HepG2 (cell line): ENCODE results near the gene HDGF. TPM values are rescaled to one million over a fixed set of nuclear protein-coding genes. Genes with fewer than 3 reads are reported as not detected.

Experiments
- EED ChIP-seq: sonication (generic); formaldehyde crosslinking; IDR thresholded peaks from 2 replicates; pipeline ENCODE4 v1.5.0; 2020; ENCODE audit warnings: mild to moderate bottlenecking, missing genetic modification reagents
- MYNN ChIP-seq: sonication (generic); formaldehyde crosslinking; IDR thresholded peaks from 2 replicates; pipeline ENCODE4 v1.4.0; 2020; ENCODE audit warnings: mild to moderate bottlenecking, low read depth, missing genetic modification reagents
- PTBP1 ChIP-seq: fragments of 200-400 bp; formaldehyde crosslinking; IDR thresholded peaks from 2 replicates; pipeline ENCODE4 v1.6.1; 2018; ENCODE audit warnings: low read length, low read depth; ENCODE audit not compliant: poor library complexity, severe bottlenecking
- TBX2 ChIP-seq: sonication (generic); formaldehyde crosslinking; IDR thresholded peaks from 2 replicates; pipeline ENCODE4 v1.5.0; 2020; ENCODE audit warnings: missing genetic modification reagents, mild to moderate bottlenecking, borderline replicate concordance
- TEAD2 ChIP-seq: sonication (generic); formaldehyde crosslinking; IDR thresholded peaks from 2 replicates; pipeline ENCODE4 v1.9.0; 2021; ENCODE audit warnings: missing genetic modification reagents
- WIZ ChIP-seq: sonication (generic); formaldehyde crosslinking; IDR thresholded peaks from 2 replicates; pipeline ENCODE4 v1.5.1; 2020; ENCODE audit warnings: mild to moderate bottlenecking, missing genetic modification reagents
- XBP1 ChIP-seq: sonication (generic); formaldehyde crosslinking; IDR thresholded peaks from 2 replicates; pipeline ENCODE4 v1.5.0; 2020; ENCODE audit warnings: missing genetic modification reagents
- ZFP1 ChIP-seq: IDR thresholded peaks from 2 replicates; pipeline ENCODE4 v1.6.1; 2016
- ZNF264 ChIP-seq: sonication (generic); formaldehyde crosslinking; IDR thresholded peaks from 2 replicates; pipeline ENCODE4 v1.4.0; 2020; ENCODE audit warnings: missing genetic modification reagents
- ZNF607 ChIP-seq: sonication (generic); formaldehyde crosslinking; IDR thresholded peaks from 2 replicates; pipeline ENCODE4 v1.5.1; 2020; ENCODE audit warnings: missing genetic modification reagents, mild to moderate bottlenecking, borderline replicate concordance
- polyA plus RNA-seq, 8 experiments: library from polyadenylated mRNA; depleted of rRNA in 3 of 8; stranded (reverse) in 7 of 8; unstranded in 1 of 8; fragments of >200 nt; fragmentation: Illumina TruSeq in 4 of 8; extraction: Trizol in 4 of 8; gene quantifications; 2 replicates each; pipeline versions ENCODE4 v1.2.1 to v1.2.3, GENCODE V29; 2011 to 2016; ENCODE audit warnings: low read depth in 4 of 8, missing spikeins in 1 of 8, mixed read lengths in 1 of 8; ENCODE audit not compliant: insufficient read depth in 1 of 8
- total RNA-seq, 5 experiments: library from RNA; depleted of rRNA; stranded (reverse); fragments of >200 nt; fragmentation: Illumina TruSeq; extraction: Trizol; gene quantifications; 2 replicates each; pipeline ENCODE4 v1.2.3, GENCODE V29; 2016; ENCODE audit warnings: low read depth in 1 of 5
- TF ChIP-seq, protein P1 (sequence below): sonication (generic); formaldehyde crosslinking; IDR thresholded peaks from 2 replicates; pipeline ENCODE4 v1.8.0; 2023; ENCODE audit warnings: mild to moderate bottlenecking, missing genetic modification reagents
- TF ChIP-seq, protein P2 (sequence below): sonication (generic); formaldehyde crosslinking; IDR thresholded peaks from 2 replicates; pipeline ENCODE4 v1.5.0; 2020; ENCODE audit warnings: mild to moderate bottlenecking, missing genetic modification reagents, borderline replicate concordance
- TF ChIP-seq, protein P3 (sequence below): sonication (generic); formaldehyde crosslinking; IDR thresholded peaks from 2 replicates; pipeline ENCODE4 v1.4.0; 2020; ENCODE audit warnings: missing genetic modification reagents, borderline replicate concordance
- TF ChIP-seq, protein P4 (sequence below): sonication (generic); formaldehyde crosslinking; IDR thresholded peaks from 2 replicates; pipeline ENCODE4 v1.4.0; 2020; ENCODE audit warnings: missing genetic modification reagents, mild to moderate bottlenecking, borderline replicate concordance

Gene HDGF
- total and polyA plus RNA-seq, 2 of the 13 experiments (the other 11 are each of a cell fraction or from before 2014, with no cell fraction given), result 156 to 196 TPM

DNA sequence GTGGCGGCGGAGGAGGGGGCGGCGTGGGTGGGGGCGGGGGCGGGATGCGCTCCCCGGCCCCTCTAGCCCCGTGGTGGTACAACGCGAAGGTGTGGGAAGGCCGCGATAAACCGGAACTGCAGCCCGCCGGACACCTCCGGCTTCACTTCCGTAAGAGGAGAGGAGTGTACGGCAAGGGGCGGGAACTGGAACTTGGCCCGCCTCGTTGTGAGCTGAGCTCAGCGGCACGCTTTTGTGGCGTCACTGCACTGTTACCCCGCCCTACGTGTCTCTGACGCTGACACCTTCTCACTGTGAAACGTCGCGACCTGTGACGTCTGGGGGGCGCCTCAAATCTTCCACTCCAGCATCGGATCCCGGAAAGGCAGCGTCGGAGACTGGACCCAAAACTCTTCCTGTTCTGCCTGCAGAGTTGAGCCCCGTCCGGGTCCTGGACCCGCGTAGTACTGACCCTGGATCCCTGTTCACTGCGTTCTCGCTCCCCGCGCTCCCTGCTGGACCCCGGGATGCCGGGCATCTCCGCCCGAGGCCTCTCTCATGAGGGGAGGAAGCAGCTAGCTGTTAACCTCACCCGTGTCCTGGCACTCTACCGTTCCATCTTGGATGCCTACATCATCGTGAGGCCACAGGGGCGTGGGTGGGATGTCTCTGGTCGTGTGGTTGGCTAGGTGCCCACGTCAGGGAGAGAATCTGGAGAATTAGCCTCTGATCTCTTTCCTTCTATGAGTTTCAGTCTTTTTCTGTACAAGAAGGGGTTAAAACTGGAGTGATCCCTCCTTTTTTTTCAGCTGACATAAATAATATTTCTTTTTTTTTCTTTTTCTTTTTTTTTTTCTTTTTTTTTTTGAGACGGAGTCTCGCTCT, 22.6 kb downstream of the HDGF start, which contains the start of gene ISG20L2 (continued):
- TF ChIP-seq, protein P1, sequence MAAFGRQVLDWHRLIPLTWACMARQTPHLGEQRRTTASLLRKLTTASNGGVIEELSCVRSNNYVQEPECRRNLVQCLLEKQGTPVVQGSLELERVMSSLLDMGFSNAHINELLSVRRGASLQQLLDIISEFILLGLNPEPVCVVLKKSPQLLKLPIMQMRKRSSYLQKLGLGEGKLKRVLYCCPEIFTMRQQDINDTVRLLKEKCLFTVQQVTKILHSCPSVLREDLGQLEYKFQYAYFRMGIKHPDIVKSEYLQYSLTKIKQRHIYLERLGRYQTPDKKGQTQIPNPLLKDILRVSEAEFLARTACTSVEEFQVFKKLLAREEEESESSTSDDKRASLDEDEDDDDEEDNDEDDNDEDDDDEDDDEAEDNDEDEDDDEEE (CRISPR knock-in tag), result no peak
- TF ChIP-seq WIZ (no peak), TBX2 (CRISPR knock-in tag) (peak; percentile 78), XBP1 (CRISPR knock-in tag) (no peak), MYNN (CRISPR knock-in tag) (no peak), EED (no peak), TEAD2 (no peak), ZFP1 (CRISPR knock-in tag) (no peak), PTBP1 (no peak), ZNF607 (no peak), ZNF264 (CRISPR knock-in tag) (no peak)
- TF ChIP-seq, protein P2, sequence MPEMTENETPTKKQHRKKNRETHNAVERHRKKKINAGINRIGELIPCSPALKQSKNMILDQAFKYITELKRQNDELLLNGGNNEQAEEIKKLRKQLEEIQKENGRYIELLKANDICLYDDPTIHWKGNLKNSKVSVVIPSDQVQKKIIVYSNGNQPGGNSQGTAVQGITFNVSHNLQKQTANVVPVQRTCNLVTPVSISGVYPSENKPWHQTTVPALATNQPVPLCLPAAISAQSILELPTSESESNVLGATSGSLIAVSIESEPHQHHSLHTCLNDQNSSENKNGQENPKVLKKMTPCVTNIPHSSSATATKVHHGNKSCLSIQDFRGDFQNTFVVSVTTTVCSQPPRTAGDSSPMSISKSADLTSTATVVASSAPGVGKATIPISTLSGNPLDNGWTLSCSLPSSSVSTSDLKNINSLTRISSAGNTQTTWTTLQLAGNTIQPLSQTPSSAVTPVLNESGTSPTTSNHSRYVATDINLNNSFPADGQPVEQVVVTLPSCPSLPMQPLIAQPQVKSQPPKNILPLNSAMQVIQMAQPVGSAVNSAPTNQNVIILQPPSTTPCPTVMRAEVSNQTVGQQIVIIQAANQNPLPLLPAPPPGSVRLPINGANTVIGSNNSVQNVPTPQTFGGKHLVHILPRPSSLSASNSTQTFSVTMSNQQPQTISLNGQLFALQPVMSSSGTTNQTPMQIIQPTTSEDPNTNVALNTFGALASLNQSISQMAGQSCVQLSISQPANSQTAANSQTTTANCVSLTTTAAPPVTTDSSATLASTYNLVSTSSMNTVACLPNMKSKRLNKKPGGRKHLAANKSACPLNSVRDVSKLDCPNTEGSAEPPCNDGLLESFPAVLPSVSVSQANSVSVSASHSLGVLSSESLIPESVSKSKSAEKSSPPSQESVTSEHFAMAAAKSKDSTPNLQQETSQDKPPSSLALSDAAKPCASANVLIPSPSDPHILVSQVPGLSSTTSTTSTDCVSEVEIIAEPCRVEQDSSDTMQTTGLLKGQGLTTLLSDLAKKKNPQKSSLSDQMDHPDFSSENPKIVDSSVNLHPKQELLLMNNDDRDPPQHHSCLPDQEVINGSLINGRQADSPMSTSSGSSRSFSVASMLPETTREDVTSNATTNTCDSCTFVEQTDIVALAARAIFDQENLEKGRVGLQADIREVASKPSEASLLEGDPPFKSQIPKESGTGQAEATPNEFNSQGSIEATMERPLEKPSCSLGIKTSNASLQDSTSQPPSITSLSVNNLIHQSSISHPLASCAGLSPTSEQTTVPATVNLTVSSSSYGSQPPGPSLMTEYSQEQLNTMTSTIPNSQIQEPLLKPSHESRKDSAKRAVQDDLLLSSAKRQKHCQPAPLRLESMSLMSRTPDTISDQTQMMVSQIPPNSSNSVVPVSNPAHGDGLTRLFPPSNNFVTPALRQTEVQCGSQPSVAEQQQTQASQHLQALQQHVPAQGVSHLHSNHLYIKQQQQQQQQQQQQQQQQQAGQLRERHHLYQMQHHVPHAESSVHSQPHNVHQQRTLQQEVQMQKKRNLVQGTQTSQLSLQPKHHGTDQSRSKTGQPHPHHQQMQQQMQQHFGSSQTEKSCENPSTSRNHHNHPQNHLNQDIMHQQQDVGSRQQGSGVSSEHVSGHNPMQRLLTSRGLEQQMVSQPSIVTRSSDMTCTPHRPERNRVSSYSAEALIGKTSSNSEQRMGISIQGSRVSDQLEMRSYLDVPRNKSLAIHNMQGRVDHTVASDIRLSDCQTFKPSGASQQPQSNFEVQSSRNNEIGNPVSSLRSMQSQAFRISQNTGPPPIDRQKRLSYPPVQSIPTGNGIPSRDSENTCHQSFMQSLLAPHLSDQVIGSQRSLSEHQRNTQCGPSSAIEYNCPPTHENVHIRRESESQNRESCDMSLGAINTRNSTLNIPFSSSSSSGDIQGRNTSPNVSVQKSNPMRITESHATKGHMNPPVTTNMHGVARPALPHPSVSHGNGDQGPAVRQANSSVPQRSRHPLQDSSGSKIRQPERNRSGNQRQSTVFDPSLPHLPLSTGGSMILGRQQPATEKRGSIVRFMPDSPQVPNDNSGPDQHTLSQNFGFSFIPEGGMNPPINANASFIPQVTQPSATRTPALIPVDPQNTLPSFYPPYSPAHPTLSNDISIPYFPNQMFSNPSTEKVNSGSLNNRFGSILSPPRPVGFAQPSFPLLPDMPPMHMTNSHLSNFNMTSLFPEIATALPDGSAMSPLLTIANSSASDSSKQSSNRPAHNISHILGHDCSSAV (CRISPR knock-in tag), result no peak
- TF ChIP-seq, protein P3, sequence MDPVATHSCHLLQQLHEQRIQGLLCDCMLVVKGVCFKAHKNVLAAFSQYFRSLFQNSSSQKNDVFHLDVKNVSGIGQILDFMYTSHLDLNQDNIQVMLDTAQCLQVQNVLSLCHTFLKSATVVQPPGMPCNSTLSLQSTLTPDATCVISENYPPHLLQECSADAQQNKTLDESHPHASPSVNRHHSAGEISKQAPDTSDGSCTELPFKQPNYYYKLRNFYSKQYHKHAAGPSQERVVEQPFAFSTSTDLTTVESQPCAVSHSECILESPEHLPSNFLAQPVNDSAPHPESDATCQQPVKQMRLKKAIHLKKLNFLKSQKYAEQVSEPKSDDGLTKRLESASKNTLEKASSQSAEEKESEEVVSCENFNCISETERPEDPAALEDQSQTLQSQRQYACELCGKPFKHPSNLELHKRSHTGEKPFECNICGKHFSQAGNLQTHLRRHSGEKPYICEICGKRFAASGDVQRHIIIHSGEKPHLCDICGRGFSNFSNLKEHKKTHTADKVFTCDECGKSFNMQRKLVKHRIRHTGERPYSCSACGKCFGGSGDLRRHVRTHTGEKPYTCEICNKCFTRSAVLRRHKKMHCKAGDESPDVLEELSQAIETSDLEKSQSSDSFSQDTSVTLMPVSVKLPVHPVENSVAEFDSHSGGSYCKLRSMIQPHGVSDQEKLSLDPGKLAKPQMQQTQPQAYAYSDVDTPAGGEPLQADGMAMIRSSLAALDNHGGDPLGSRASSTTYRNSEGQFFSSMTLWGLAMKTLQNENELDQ, result no peak
- TF ChIP-seq, protein P4, sequence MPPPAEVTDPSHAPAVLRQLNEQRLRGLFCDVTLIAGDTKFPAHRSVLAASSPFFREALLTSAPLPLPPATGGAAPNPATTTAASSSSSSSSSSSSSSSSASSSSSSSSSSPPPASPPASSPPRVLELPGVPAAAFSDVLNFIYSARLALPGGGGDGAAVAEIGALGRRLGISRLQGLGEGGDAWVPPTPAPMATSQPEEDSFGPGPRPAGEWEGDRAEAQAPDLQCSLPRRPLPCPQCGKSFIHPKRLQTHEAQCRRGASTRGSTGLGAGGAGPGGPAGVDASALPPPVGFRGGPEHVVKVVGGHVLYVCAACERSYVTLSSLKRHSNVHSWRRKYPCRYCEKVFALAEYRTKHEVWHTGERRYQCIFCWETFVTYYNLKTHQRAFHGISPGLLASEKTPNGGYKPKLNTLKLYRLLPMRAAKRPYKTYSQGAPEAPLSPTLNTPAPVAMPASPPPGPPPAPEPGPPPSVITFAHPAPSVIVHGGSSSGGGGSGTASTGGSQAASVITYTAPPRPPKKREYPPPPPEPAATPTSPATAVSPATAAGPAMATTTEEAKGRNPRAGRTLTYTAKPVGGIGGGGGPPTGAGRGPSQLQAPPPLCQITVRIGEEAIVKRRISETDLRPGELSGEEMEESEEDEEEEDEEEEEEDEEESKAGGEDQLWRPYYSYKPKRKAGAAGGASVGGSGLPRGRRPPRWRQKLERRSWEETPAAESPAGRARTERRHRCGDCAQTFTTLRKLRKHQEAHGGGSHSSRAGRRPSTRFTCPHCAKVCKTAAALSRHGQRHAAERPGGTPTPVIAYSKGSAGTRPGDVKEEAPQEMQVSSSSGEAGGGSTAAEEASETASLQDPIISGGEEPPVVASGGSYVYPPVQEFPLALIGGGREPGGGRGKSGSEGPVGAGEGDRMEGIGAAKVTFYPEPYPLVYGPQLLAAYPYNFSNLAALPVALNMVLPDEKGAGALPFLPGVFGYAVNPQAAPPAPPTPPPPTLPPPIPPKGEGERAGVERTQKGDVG (CRISPR knock-in tag), result no peak
